Upper lobe of left lung (tissue), 4 donors: ENCODE data around the gene CTNNA1.

Source experiments
- CTCF ChIP-seq, 6 experiments: fragments of 450-650 bp in 4 of 6; fragments of 200-600 bp in 2 of 6; sonication (generic) in 2 of 6; IDR thresholded peaks; one replicate each; pipeline ENCODE4 v1.5.1; 2016 to 2019; ENCODE audit warnings: antibody characterized with exemption in 6 of 6
- POLR2AphosphoS5 ChIP-seq, 2 donors: sonication (generic); formaldehyde crosslinking; IDR thresholded peaks; one replicate each; pipeline ENCODE4 v1.5.1; 2017; ENCODE audit warnings: antibody characterized with exemption in 2 of 2

- no peak for TF ChIP-seq POLR2AphosphoS5 (IDR thresholded peaks at IDR 0.05)
- TF ChIP-seq CTCF (IDR thresholded peaks at IDR 0.05): no peak
Measured at GRCh38 chr5:138736293-138736692, 16.9 kb upstream of the CTNNA1 start.
